Neural cell (in vitro differentiated cells): ENCODE measurements around the gene MARK1. TPM values are rescaled to one million over a fixed set of nuclear protein-coding genes. Genes with fewer than 3 reads are reported as not detected.

Experiments used
- H2AFZ ChIP-seq: fragments of 200-600, 300-800 bp; sonication (generic), shearing (Covaris generic); 2 replicates; pipeline ENCODE4 v1.6.0; 2014; ENCODE audit warnings: low read depth, mild to moderate bottlenecking, antibody characterized with exemption, low read length, moderate library complexity
- H3F3A ChIP-seq: fragments of 200-600 bp; shearing (Covaris generic); 2 replicates; pipeline ENCODE4 v1.6.1; 2016; ENCODE audit warnings: mild to moderate bottlenecking, moderate library complexity, mixed read lengths, antibody characterized with exemption, low read length; ENCODE audit not compliant: insufficient read depth, poor library complexity, severe bottlenecking
- H3K27ac ChIP-seq: fragments of 200-600, 300-800 bp; sonication (generic), shearing (Covaris generic); 2 replicates; pipeline ENCODE4 v1.5.1; 2014; ENCODE audit warnings: mild to moderate bottlenecking, low read length, moderate library complexity
- H3K27me3 ChIP-seq: fragments of 300-800, 200-600 bp; sonication (generic), shearing (Covaris generic); 2 replicates; pipeline ENCODE4 v1.6.0; 2014; ENCODE audit warnings: mild to moderate bottlenecking, low read depth, low read length, moderate library complexity; ENCODE audit not compliant: insufficient read depth
- H3K36me3 ChIP-seq: fragments of 300-800, 200-600 bp; sonication (generic), shearing (Covaris generic); 2 replicates; pipeline ENCODE4 v1.5.1; 2014; ENCODE audit warnings: mild to moderate bottlenecking, antibody characterized with exemption, low read length, moderate library complexity; ENCODE audit not compliant: insufficient read depth
- H3K4me2 ChIP-seq: fragments of 300-800, 200-600 bp; sonication (generic), shearing (Covaris generic); 2 replicates; pipeline ENCODE4 v1.6.0; 2014; ENCODE audit warnings: mild to moderate bottlenecking, low read length
- H3K4me3 ChIP-seq: fragments of 300-800, 200-600 bp; sonication (generic), shearing (Covaris generic); 2 replicates; pipeline ENCODE4 v1.5.1; 2014; ENCODE audit warnings: mild to moderate bottlenecking, low read length, moderate library complexity
- H3K79me2 ChIP-seq: fragments of 200-600 bp; shearing (Covaris generic); replicated peaks from 2 replicates; pipeline ENCODE4 v1.6.0; 2014; ENCODE audit warnings: mild to moderate bottlenecking, low read length, moderate library complexity; ENCODE audit not compliant: insufficient read depth
- H3K9ac ChIP-seq: fragments of 300-800, 200-600 bp; sonication (generic), shearing (Covaris generic); 2 replicates; pipeline ENCODE4 v1.6.1; 2016; ENCODE audit warnings: mild to moderate bottlenecking, low read length, mixed read lengths
- H3K9me2 ChIP-seq: fragments of 200-600 bp; shearing (Covaris generic); 2 replicates; pipeline ENCODE4 v1.6.1; 2016; ENCODE audit warnings: mild to moderate bottlenecking, low read length, mixed read lengths; ENCODE audit not compliant: insufficient read depth
- H3K9me3 ChIP-seq: fragments of 200-600, 300-800 bp; sonication (generic), shearing (Covaris generic); 2 replicates; pipeline ENCODE4 v1.6.1; 2016; ENCODE audit warnings: mild to moderate bottlenecking, mixed run types, low read length, moderate library complexity, mixed read lengths
- H4K20me1 ChIP-seq: fragments of 200-600 bp; shearing (Covaris generic); 2 replicates; pipeline ENCODE4 v1.6.1; 2016; ENCODE audit warnings: mild to moderate bottlenecking, mixed run types; ENCODE audit not compliant: insufficient read depth
- CTCF ChIP-seq: fragments of 450-650 bp; IDR thresholded peaks from 2 replicates; pipeline ENCODE4 v1.5.1; 2014; ENCODE audit warnings: antibody characterized with exemption, mild to moderate bottlenecking, moderate library complexity; ENCODE audit not compliant: poor library complexity, severe bottlenecking
- EP300 ChIP-seq: fragments of 450-650 bp; conservative IDR thresholded peaks from 2 replicates; pipeline ENCODE4 v1.6.1; 2014; ENCODE audit warnings: antibody characterized with exemption, mild to moderate bottlenecking, moderate library complexity; ENCODE audit not compliant: poor library complexity, severe bottlenecking
- EZH2 ChIP-seq: fragments of 200-600, 300-800 bp; shearing (Covaris generic), sonication (generic); IDR thresholded peaks from 2 replicates; pipeline ENCODE4 v1.6.1; 2014; ENCODE audit warnings: antibody characterized with exemption, low read length, borderline replicate concordance, mild to moderate bottlenecking; ENCODE audit not compliant: insufficient read depth, poor library complexity, severe bottlenecking
- MXI1 ChIP-seq: fragments of 450-650 bp; conservative IDR thresholded peaks from 2 replicates; pipeline ENCODE4 v1.6.1; 2014; ENCODE audit warnings: antibody characterized with exemption, mild to moderate bottlenecking; ENCODE audit not compliant: poor library complexity, severe bottlenecking
- POLR2AphosphoS5 ChIP-seq: IDR thresholded peaks from 2 replicates; pipeline ENCODE4 v1.6.1; 2012
- RAD21 ChIP-seq: fragments of 450-650 bp; conservative IDR thresholded peaks from 2 replicates; pipeline ENCODE4 v1.6.1; 2014; ENCODE audit warnings: antibody characterized with exemption, mild to moderate bottlenecking, moderate library complexity
- SMC3 ChIP-seq: fragments of 450-650 bp; conservative IDR thresholded peaks from 2 replicates; pipeline ENCODE4 v1.6.1; 2014; ENCODE audit warnings: antibody characterized with exemption, mild to moderate bottlenecking, moderate library complexity; ENCODE audit not compliant: poor library complexity
- TAF1 ChIP-seq: IDR thresholded peaks from 2 replicates; pipeline ENCODE4 v1.6.1; 2012; ENCODE audit warnings: low read depth
- polyA plus RNA-seq: library from polyadenylated mRNA; depleted of rRNA; stranded (reverse); fragments of >200 nt; gene quantifications from 2 replicates; pipeline ENCODE4 v1.2.3, GENCODE V29; 2014
- TF ChIP-seq, protein P1 (sequence below): IDR thresholded peaks from 2 replicates; pipeline ENCODE4 v1.6.1; 2012; ENCODE audit warnings: borderline replicate concordance

The MARK1 gene
- polyA plus RNA-seq, 1 donor from 2014 or later: 38.6 TPM

DNA sequence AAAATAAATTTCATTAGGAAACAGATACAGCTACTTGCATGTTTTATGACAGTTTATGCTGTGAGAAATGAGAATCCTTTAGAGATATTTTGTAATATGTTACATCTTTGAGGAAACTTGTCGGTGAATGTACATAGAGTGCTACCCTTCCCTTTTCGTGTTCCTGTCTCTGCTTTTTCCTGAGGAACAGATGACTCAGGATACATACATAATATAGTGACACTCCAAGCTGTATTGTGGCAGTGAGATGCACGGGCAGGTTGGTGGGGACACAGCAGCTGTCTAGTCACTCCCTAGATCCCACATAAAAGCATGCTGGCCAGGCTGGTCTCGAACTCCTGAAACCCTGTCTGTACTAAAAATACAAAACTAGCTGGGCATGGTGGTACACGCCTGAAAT lies 20.9 kb upstream of the MARK1 start:
- H2AFZ ChIP-seq: no peak overlapping the region
- H4K20me1 ChIP-seq: no peaks in the 10 kb centered on the region
- no peak overlapping the region for H3K4me2 ChIP-seq
- no peaks in the 10 kb centered on the region for H3F3A ChIP-seq
- no peak overlapping the region for H3K4me3 ChIP-seq
- H3K9ac ChIP-seq: no peak overlapping the region
- TF ChIP-seq EP300: no peak
- TF ChIP-seq EZH2: no peak
- TF ChIP-seq, protein P1, sequence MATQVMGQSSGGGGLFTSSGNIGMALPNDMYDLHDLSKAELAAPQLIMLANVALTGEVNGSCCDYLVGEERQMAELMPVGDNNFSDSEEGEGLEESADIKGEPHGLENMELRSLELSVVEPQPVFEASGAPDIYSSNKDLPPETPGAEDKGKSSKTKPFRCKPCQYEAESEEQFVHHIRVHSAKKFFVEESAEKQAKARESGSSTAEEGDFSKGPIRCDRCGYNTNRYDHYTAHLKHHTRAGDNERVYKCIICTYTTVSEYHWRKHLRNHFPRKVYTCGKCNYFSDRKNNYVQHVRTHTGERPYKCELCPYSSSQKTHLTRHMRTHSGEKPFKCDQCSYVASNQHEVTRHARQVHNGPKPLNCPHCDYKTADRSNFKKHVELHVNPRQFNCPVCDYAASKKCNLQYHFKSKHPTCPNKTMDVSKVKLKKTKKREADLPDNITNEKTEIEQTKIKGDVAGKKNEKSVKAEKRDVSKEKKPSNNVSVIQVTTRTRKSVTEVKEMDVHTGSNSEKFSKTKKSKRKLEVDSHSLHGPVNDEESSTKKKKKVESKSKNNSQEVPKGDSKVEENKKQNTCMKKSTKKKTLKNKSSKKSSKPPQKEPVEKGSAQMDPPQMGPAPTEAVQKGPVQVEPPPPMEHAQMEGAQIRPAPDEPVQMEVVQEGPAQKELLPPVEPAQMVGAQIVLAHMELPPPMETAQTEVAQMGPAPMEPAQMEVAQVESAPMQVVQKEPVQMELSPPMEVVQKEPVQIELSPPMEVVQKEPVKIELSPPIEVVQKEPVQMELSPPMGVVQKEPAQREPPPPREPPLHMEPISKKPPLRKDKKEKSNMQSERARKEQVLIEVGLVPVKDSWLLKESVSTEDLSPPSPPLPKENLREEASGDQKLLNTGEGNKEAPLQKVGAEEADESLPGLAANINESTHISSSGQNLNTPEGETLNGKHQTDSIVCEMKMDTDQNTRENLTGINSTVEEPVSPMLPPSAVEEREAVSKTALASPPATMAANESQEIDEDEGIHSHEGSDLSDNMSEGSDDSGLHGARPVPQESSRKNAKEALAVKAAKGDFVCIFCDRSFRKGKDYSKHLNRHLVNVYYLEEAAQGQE: no peak
- no peak for TF ChIP-seq SMC3
- TF ChIP-seq POLR2AphosphoS5: no peak
- TF ChIP-seq MXI1: no peak
- no peak for TF ChIP-seq TAF1
- TF ChIP-seq RAD21: no peak
- TF ChIP-seq CTCF: no peak
- no peaks in the 10 kb centered on the region for H3K27me3 ChIP-seq
- H3K9me3 ChIP-seq: no peaks in the 10 kb centered on the region
- no peaks in the 10 kb centered on the region for H3K79me2 ChIP-seq
- H3K36me3 ChIP-seq: no peaks in the 10 kb centered on the region
- no peaks in the 10 kb centered on the region for H3K9me2 ChIP-seq
- H3K27ac ChIP-seq: no peak overlapping the region

DNA sequence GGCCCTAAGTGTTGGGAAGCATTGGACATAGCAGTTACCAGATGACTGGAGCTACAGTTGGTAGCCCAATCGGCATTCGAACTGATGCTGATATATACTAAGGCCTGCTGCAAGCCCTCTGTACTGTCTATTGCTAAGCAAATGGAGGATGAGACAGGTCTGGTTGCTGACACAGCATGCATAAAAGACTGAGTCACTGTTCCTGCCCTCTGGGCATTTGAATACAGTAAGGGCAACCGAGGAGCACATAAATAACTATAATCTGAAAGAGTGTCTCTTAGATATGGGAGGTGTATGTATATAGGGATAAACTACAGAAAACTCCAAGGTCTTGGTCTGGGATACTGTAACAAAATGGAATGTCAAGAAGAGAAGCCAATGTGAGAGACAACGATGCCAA lies 16.8 kb upstream of the MARK1 start:
- H2AFZ ChIP-seq: no peak overlapping the region
- no peaks in the 10 kb centered on the region for H3K9me2 ChIP-seq
- TF ChIP-seq EZH2 (no peak), POLR2AphosphoS5 (no peak), CTCF (no peak), TAF1 (no peak), EP300 (no peak), MXI1 (no peak), SMC3 (no peak), RAD21 (no peak)
- TF ChIP-seq, protein P1: no peak
- no peaks in the 10 kb centered on the region for H3K9me3 ChIP-seq
- no peak overlapping the region for H3K4me2 ChIP-seq
- no peaks in the 10 kb centered on the region for H3K27me3 ChIP-seq
- no peaks in the 10 kb centered on the region for H3K36me3 ChIP-seq
- no peaks in the 10 kb centered on the region for H3F3A ChIP-seq
- H4K20me1 ChIP-seq: no peaks in the 10 kb centered on the region
- H3K79me2 ChIP-seq: no peaks in the 10 kb centered on the region
- no peak overlapping the region for H3K9ac ChIP-seq
- H3K27ac ChIP-seq: no peak overlapping the region
- H3K4me3 ChIP-seq: no peak overlapping the region
